NCI-H82 treated with DMSO at 0.1 percent for 48 hours (cell line): ENCODE measurements around the gene TRMT11.
"Not testable (repeated sequence)": the region's sequence is repeated elsewhere in the genome, so short reads cannot be mapped to it uniquely, and the experiment has no call there.

Experiments
- DNase-seq: peaks from one replicate; lab custom pipeline; 2025; ENCODE audit not compliant: unreplicated experiment; lab: John Stamatoyannopoulos, UW

Gene TRMT11

GRCh38 chr6:125986301-125987025 is at the start of gene TRMT11:
TSS of gene TRMT11 (plus strand) at chr6:125986540. CDS start at chr6:125986551, 11 bp downstream.
- peak; percentile 89 for DNase-seq

- DNase-seq: no peak
These were observed 47.3 kb upstream of the TRMT11 start for GRCh38 chr6:125939026-125939425.

- no peak for DNase-seq
These were observed 46.5 kb upstream of the TRMT11 start for GRCh38 chr6:125939791-125940190.

- DNase-seq: no peak
These were observed 45.9 kb upstream of the TRMT11 start for GRCh38 chr6:125940247-125941041.

- DNase-seq: no peak
These were observed 43.4 kb upstream of the TRMT11 start for GRCh38 chr6:125942672-125943527.

GRCh38 chr6:125943528-125944433 is 42.6 kb upstream of the TRMT11 start:
- DNase-seq: no peak

GRCh38 chr6:125944434-125944816 is 41.9 kb upstream of the TRMT11 start:
- DNase-seq: no peak

GRCh38 chr6:125944896-125945295 is 41.4 kb upstream of the TRMT11 start:
- DNase-seq: no peak

GRCh38 chr6:125945378-125946141 is 40.8 kb upstream of the TRMT11 start:
- peak; percentile 44 for DNase-seq

GRCh38 chr6:125947615-125948014 is 38.7 kb upstream of the TRMT11 start:
- no peak for DNase-seq

- DNase-seq: no peak
These were observed 37.9 kb upstream of the TRMT11 start for GRCh38 chr6:125948455-125948854.

- no peak for DNase-seq
These were observed 37.3 kb upstream of the TRMT11 start for GRCh38 chr6:125949069-125949468.

- DNase-seq: no peak
These were observed 36.0 kb upstream of the TRMT11 start for GRCh38 chr6:125950293-125950692.

GRCh38 chr6:125950716-125951115 is 35.6 kb upstream of the TRMT11 start:
- DNase-seq: not testable (repeated sequence)

GRCh38 chr6:125951323-125951722 is 35.0 kb upstream of the TRMT11 start:
- no peak for DNase-seq

- DNase-seq: no peak
These were observed 33.4 kb upstream of the TRMT11 start for GRCh38 chr6:125952764-125953501.

GRCh38 chr6:125953502-125953875 is 32.9 kb upstream of the TRMT11 start:
- no peak for DNase-seq

- peak; percentile 22 for DNase-seq
These were observed 31.5 kb upstream of the TRMT11 start for GRCh38 chr6:125954735-125955339.

- no peak for DNase-seq
These were observed 30.4 kb upstream of the TRMT11 start for GRCh38 chr6:125955973-125956372.
